Central memory CD8-positive, alpha-beta T cell (primary cell): ENCODE results near the gene GET3.

Source experiments
- ATAC-seq: fragments of 150-1000 bp; cut with Tn5 transposase; replicated peaks from 2 replicates; pipeline ENCODE4 v1.10.0; 2022; ENCODE audit warnings: mild to moderate bottlenecking, moderate FRiP score, moderate number of reproducible peaks; ENCODE audit not compliant: poor library complexity, severe bottlenecking; ENCODE audit errors: extremely low read depth
- DNase-seq, 2 donors: peaks; one replicate each; pipeline ENCODE4 v3.0.0; 2021; ENCODE audit warnings: low spot score in 2 of 2
- H3K27ac Mint-ChIP-seq: one replicate; pipeline ENCODE4 v1.8.0; 2022; ENCODE audit warnings: low read depth, mild to moderate bottlenecking, moderate library complexity, mixed read lengths
- H3K27me3 Mint-ChIP-seq: one replicate; pipeline ENCODE4 v1.8.0; 2022; ENCODE audit warnings: mixed read lengths
- H3K36me3 Mint-ChIP-seq: one replicate; pipeline ENCODE4 v1.8.0; 2022; ENCODE audit warnings: mild to moderate bottlenecking, moderate library complexity, mixed read lengths; ENCODE audit not compliant: insufficient read depth
- H3K4me1 Mint-ChIP-seq: one replicate; pipeline ENCODE4 v1.8.0; 2022; ENCODE audit warnings: mixed read lengths
- H3K4me3 Mint-ChIP-seq: one replicate; pipeline ENCODE4 v1.8.0; 2022; ENCODE audit warnings: mild to moderate bottlenecking, moderate library complexity, mixed read lengths
- H3K9me3 Mint-ChIP-seq: one replicate; pipeline ENCODE4 v1.8.0; 2022; ENCODE audit warnings: mixed read lengths

GET3 gene

DNA sequence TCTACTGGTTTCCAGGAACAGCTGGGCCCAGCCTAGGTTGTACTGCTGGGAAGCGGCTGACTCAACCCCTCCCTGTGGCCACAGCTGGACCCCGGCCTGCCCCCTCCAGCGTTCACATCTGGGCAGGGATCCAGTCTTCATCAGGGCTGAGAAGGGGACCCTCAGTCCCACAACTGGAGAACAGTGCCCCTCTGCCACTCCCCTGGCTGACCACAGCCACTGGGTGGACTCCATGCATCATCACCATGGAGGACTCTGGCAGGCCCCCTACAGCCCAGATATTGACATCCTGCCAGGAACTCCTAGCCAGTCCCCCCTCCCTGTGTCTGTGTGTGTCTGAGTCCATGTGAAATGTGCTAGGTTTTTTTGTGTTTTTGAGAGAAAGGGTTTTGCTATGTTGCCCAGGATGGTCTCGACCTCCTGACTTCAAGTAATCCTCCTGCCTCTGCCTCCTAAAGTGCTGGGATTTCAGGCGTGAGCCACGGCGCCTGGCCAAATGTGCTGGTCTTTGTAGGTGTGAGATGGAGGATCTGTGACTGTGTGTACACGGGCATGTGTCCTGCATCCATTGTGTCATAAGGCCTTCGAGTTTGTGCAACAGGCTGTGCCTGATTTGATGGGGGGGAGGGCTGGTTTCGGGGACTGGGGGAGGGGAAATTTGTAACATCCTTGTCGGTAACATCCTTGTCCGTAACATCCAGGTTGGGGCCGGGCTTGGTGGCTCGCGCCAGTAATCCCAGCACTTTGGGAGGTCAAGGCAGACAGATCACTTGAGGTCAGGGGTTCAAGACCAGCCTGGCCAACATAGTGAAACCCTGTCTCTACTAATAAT lies 42.1 kb downstream of the GET3 start:
- no peaks in the 10 kb centered on the region for H3K9me3 Mint-ChIP-seq
- H3K36me3 Mint-ChIP-seq = peaks cover 18% of the 10 kb centered on the region
- DNase-seq (no peak), ATAC-seq (no peak)
- H3K4me3 Mint-ChIP-seq = peak overlapping the region; percentile 81
- H3K27me3 Mint-ChIP-seq = no peaks in the 10 kb centered on the region
- peaks cover 21% of the 10 kb centered on the region for H3K4me1 Mint-ChIP-seq
- H3K27ac Mint-ChIP-seq = peak overlapping the region; percentile 78

DNA sequence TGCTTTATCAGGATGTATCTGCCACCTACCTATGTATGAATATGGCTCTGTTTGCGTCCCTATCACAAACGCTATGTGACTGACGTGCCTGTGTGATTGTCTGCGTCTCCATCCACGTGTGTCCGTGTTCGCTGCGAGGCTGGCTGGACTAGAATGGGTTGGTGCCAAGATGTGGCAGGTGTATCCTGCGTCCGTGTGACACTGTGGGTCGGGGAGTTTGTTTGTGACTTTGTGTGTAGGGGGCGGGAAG lies 44.8 kb downstream of the GET3 start:
- H3K27me3 Mint-ChIP-seq = no peaks in the 10 kb centered on the region
- DNase-seq (no peak), ATAC-seq (peak; percentile 68)
- H3K27ac Mint-ChIP-seq = peak overlapping the region; percentile 77
- peaks cover 21% of the 10 kb centered on the region for H3K4me1 Mint-ChIP-seq
- H3K9me3 Mint-ChIP-seq = no peaks in the 10 kb centered on the region
- peaks cover 12% of the 10 kb centered on the region for H3K36me3 Mint-ChIP-seq
- H3K4me3 Mint-ChIP-seq = peak overlapping the region; percentile 73

DNA sequence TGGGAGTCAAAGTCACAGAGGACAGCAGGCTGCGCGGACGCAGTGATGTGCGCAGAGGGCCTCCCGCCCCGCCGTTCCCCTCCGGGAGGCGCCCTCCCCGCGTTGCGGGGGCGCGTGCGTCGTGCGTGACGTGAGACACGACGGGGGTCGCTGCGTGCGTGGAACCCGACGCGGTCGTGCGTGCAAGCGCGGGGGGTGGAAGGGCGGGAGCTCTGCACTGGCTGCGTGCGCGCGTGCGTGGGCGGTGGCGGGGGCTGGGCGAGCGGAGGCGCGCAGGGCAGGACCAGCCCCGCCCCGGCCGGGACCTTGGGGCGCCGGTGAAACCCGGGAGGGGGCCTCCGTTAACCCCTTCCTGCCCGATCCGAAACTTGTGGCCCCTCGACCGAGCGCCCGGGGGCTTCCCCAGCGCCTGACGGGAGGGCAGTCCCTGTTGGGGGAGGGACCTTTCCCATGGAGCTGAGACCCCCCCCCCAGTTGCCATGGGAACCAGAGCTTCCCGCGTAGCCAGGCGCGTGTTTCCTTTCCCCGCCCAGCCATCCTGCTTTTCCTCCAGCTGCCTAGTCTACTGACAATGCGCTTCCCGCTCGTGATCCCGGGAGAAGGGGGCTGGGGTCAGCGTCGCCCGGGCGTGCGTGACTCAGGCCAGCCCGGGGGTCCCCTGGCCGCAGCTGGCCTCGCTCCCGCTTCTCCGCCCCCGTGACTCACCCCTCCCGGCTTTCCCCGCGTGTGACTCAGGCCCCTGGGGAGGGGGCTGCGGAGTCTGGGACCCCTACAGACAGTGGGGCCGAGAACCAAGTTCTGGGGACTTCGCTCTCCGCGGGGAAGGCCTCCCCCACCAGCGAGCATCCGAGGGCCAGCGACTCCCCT lies 45.4 kb downstream of the GET3 start:
- Mint-ChIP-seq H3K9me3 (no peaks in the 10 kb centered on the region), H3K36me3 (peaks cover 9% of the 10 kb centered on the region), H3K4me1 (peaks cover 21% of the 10 kb centered on the region), H3K27ac (peak overlapping the region; percentile 77), H3K4me3 (peak overlapping the region; percentile 73), H3K27me3 (no peaks in the 10 kb centered on the region)
- peak; percentile 84 to 94 for DNase-seq
- ATAC-seq = peak; percentile 45

DNA sequence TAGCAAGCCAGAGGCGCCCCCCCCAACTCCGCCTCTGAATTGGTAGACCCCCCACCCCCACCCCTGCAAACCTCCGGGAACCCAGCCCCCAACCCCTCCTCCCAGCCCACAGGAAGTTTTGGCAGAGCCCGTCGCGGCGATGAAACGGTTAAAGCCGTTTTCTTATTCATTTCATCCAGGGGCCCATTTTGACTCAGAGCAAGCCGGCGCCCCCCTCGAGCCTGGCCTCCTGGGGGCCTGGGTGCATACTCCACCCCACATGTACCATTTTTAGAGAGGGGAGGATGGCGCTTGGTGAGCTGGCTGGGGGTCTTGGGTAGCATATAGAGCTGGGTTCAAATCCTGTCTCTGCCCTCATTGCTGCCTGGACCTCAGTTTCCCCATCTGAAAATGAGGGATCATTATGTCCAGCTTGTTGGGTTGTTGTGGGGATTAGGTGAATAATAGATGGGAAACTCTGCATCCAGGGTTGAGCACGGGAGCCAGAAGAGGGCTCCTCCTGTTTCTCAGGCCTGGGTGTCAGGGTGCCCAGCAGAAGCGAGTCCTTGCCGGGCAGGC lies 46.1 kb downstream of the GET3 start:
- DNase-seq (no peak), ATAC-seq (no peak)
- H3K9me3 Mint-ChIP-seq = no peaks in the 10 kb centered on the region
- H3K36me3 Mint-ChIP-seq = peaks cover 9% of the 10 kb centered on the region
- H3K4me1 Mint-ChIP-seq = peaks cover 18% of the 10 kb centered on the region
- no peak overlapping the region for H3K27ac Mint-ChIP-seq
- no peaks in the 10 kb centered on the region for H3K27me3 Mint-ChIP-seq
- peak overlapping the region; percentile 31 for H3K4me3 Mint-ChIP-seq

DNA sequence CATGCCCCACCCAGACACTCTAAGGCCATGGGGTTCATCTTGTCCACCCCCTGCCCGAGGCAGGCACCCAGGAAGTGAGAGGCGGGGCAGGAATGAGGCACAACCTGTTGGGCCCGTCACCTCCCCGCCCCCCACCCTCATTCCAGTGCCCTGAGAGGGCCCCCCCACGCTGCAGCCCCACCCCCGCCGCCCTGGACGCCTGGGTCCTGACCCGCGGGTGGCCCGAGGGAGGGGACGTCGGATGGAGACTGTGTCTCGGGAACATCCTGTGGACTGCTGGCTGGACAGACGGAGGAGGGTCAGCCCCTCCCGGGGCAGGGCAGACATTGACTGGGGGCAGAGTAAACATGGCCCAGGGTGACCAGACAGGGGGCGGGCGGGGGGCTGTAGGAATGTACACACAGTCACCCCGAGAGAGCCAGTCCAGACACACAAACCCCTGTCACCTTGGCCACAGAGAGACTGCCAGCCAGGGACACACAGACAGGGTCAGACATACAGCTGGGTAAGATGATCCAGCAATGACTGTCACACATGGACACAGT lies 46.6 kb downstream of the GET3 start:
- ATAC-seq = no peak
- H3K4me1 Mint-ChIP-seq = peaks cover 15% of the 10 kb centered on the region
- H3K9me3 Mint-ChIP-seq = no peaks in the 10 kb centered on the region
- DNase-seq = no peak
- peak overlapping the region; percentile 31 for H3K4me3 Mint-ChIP-seq
- H3K27me3 Mint-ChIP-seq = no peaks in the 10 kb centered on the region
- peaks cover 9% of the 10 kb centered on the region for H3K36me3 Mint-ChIP-seq
- no peak overlapping the region for H3K27ac Mint-ChIP-seq

DNA sequence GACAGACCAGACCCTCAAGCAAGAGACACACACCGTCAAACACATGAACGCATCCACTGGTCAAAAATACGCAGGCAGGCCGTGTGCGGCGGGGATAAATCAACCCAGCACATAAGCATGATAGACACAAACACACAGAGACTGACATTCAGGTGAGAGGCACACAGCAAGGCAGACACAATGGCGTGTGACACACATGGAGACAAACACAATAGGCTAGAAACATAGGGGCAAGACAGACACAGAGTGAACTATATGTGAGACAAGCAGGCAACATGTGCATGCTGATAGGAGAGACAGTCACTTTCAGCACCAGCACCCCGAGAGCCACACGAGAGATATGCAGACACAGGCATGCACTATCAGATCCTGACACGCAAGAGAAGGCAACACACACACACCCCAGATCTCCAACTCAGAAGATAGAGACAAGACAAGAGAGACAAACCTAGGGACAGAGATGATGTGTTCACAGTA lies 47.1 kb downstream of the GET3 start:
- Mint-ChIP-seq H3K27me3 (no peaks in the 10 kb centered on the region), H3K27ac (no peak overlapping the region), H3K4me1 (peaks cover 15% of the 10 kb centered on the region), H3K4me3 (no peak overlapping the region), H3K36me3 (peaks cover 14% of the 10 kb centered on the region), H3K9me3 (no peaks in the 10 kb centered on the region)
- peak; percentile 10 for ATAC-seq
- no peak for DNase-seq

DNA sequence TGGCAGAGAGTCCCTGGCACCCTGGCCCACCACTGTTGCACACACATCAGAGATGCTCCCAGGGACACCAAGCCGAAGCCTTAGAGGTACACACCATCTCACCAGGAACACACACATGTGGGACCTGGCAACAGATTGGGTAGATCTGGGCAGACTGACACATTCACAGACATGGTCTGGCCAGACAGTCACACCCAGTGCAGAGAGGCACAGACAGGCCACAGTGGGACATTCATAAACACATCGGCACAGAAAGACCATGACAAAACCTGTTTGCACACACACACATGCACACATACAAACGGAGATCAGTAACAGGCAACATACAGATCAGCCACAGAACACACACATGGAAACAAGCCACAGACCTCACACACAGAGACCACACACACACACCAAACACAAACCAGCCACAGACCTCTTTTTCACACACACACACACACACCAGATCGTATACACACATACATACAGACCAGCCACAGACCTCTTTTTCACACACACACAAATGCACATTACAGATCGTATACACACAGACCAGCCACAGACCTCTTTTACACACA lies 47.7 kb downstream of the GET3 start:
- peaks cover 15% of the 10 kb centered on the region for H3K4me1 Mint-ChIP-seq

DNA sequence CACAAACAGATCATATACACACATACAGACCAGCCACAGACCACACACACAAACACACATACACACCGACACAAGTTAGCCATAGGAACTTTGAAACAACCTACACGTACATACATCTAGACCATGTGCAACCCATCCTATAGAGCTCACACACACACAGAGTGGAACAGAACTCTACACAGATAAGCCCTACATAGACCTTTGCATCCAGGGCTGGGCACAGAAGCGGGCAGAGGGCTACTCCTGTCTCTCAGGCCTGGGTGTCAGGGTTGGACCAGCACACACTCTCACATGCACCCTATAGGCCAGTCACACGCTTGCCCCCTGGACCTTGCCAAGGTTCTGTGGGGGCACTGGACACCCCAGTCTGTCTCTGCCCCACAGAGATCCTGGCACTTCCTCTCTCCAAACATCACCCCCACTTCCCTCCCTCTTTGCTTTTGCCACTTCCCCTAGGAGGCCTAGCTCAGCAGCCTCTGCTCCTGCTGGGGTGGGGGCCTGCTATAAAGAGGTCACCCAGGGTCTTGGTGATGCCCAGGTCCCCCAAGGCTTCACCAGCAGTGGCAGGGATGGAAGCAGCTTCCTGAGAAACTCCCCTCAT lies 48.2 kb downstream of the GET3 start:
- Mint-ChIP-seq H3K4me3 (no peak overlapping the region), H3K27me3 (no peaks in the 10 kb centered on the region), H3K9me3 (no peaks in the 10 kb centered on the region), H3K27ac (no peak overlapping the region), H3K36me3 (peaks cover 18% of the 10 kb centered on the region), H3K4me1 (peaks cover 19% of the 10 kb centered on the region)
- ATAC-seq (no peak), DNase-seq (no peak)

More for the DNA sequence above, 47.7 kb downstream of the GET3 start:
- ATAC-seq = peak; percentile 20
- DNase-seq = peak in 1 of 2 donors; percentile 71
- Mint-ChIP-seq H3K36me3 (peaks cover 14% of the 10 kb centered on the region), H3K27me3 (no peaks in the 10 kb centered on the region), H3K9me3 (no peaks in the 10 kb centered on the region), H3K27ac (no peak overlapping the region), H3K4me3 (no peak overlapping the region)

DNA sequence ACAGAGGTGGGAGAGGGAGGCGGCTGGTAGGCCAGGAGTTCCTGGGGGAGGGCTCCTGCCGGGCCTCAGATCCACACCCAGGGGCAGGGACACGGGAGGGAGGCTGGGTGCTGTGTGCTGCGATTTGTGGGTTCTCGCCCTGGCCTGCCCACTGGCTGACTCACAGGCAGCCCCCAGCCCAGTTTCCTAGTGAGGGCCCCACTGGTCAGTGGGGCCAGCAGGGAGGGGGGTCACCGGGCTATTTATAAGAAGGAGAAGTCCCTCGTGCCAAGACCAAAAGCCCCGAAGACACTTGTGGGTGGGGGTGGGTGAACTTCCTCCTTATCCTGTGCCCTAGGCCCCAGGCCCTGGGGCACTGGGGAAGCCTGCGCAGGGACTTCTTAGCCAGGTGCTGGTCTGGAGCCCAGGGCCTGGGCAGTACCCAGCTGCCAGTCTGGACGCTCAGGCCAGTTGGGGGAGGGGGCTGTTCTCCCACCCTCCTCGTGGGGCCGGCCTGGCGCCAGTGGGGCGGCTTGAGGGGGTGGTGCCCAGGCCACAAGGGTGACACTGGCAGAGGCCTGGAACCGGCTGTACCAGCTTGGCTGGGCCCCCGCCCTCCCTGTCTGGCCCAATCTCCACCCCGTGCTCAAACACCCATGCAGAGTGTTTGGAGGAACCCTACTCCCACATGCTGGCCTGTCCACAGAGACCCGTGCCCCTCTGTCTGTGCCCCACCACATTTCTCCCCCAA lies 49.0 kb downstream of the GET3 start:
- Mint-ChIP-seq H3K4me3 (no peak overlapping the region), H3K4me1 (peaks cover 27% of the 10 kb centered on the region), H3K9me3 (no peaks in the 10 kb centered on the region), H3K27me3 (no peaks in the 10 kb centered on the region), H3K36me3 (peaks cover 24% of the 10 kb centered on the region), H3K27ac (no peak overlapping the region)
- ATAC-seq = no peak
- DNase-seq = no peak

DNA sequence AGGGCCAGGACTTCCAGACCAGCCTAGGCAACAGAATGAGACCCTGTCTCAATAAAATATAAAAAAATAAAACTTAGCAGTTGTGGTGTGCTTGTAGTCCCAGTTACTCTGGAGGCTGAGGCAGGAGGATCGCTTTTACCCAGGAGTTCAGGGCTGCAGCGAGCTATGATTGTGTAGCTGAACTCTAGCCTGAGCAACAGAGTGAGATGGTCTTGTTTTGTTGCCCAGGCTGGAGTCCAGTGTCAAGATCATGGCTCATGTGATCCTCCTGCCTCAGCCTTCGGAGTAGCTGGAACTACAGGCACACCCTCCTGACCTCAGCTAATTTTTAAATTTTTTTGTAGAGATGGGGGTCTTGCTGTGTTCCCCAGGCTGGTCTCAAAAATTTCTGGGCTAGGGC lies 49.7 kb downstream of the GET3 start:
- peaks cover 24% of the 10 kb centered on the region for H3K4me1 Mint-ChIP-seq
- no peaks in the 10 kb centered on the region for H3K9me3 Mint-ChIP-seq
- no peak overlapping the region for H3K27ac Mint-ChIP-seq
- no peaks in the 10 kb centered on the region for H3K27me3 Mint-ChIP-seq
- no peak overlapping the region for H3K4me3 Mint-ChIP-seq
- DNase-seq = no peak
- ATAC-seq = no peak
- peaks cover 27% of the 10 kb centered on the region for H3K36me3 Mint-ChIP-seq

DNA sequence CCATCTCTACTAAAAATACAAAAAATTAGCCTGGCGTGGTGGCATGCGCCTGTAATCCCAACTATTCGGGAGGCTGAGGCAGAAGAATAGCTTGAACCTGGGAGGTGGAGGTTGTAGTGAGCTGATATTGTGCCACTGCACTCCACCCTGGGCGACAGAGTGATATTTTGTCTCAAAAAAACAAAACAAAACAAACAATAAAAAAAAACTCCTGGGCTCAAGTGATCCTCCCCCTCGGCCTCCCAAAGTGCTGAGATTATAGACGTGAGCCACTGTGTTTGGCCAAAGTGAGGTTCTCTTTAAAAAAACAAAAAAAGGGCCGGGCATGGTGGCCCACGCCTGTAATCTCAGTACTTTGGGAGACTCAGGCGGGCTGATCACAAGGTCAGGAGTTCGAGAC lies 50.2 kb downstream of the GET3 start:
- H3K4me3 Mint-ChIP-seq = no peak overlapping the region
- peaks cover 28% of the 10 kb centered on the region for H3K36me3 Mint-ChIP-seq
- ATAC-seq = no peak
- no peak overlapping the region for H3K27ac Mint-ChIP-seq
- H3K9me3 Mint-ChIP-seq = no peaks in the 10 kb centered on the region
- H3K4me1 Mint-ChIP-seq = peaks cover 20% of the 10 kb centered on the region
- DNase-seq = no peak
- H3K27me3 Mint-ChIP-seq = no peaks in the 10 kb centered on the region
